Neural progenitor cell (in vitro differentiated cells): Measurements from ENCODE around the gene PCDHGB4. TPM values are rescaled to one million over a fixed set of nuclear protein-coding genes. Genes with fewer than 3 reads are reported as not detected.

ENCODE experiments used
- DNase-seq: peaks from one replicate; pipeline ENCODE4 v3.0.0-alpha.2; 2016; ENCODE audit warnings: low spot score
- H2AFZ ChIP-seq: fragments of 200-600 bp; sonication (generic); replicated peaks from 2 replicates; pipeline ENCODE4 v1.6.1; 2016; ENCODE audit warnings: antibody characterized with exemption
- H3F3A ChIP-seq: fragments of 200-600 bp; sonication (generic); 2 replicates; pipeline ENCODE4 v1.6.1; 2016; ENCODE audit warnings: antibody characterized with exemption, low read depth
- H3K27ac ChIP-seq: fragments of 200-600 bp; sonication (generic); 2 replicates; pipeline ENCODE4 v1.5.1; 2016; ENCODE audit warnings: mild to moderate bottlenecking
- H3K27me3 ChIP-seq: fragments of 200-600 bp; sonication (generic); 2 replicates; pipeline ENCODE4 v1.6.1; 2016; ENCODE audit warnings: mild to moderate bottlenecking, moderate library complexity
- H3K36me3 ChIP-seq: fragments of 200-600 bp; sonication (generic); 2 replicates; pipeline ENCODE4 v1.5.1; 2016
- H3K4me1 ChIP-seq: fragments of 200-600 bp; sonication (generic); 2 replicates; pipeline ENCODE4 v1.6.1; 2016; ENCODE audit warnings: mixed run types
- H3K4me2 ChIP-seq: fragments of 200-600 bp; sonication (generic); 2 replicates; pipeline ENCODE4 v1.6.1; 2016
- H3K4me3 ChIP-seq: fragments of 200-600 bp; sonication (generic); 2 replicates; pipeline ENCODE4 v1.5.1; 2016
- H3K79me2 ChIP-seq: fragments of 200-600 bp; sonication (generic); 2 replicates; pipeline ENCODE4 v1.6.1; 2016; ENCODE audit warnings: low read depth
- H3K9ac ChIP-seq: fragments of 200-600 bp; sonication (generic); 2 replicates; pipeline ENCODE4 v1.6.1; 2016
- H3K9me3 ChIP-seq: fragments of 200-600 bp; sonication (generic); 2 replicates; pipeline ENCODE4 v1.5.1; 2016; ENCODE audit warnings: low read depth
- H4K20me1 ChIP-seq: fragments of 200-600 bp; sonication (generic); 2 replicates; pipeline ENCODE4 v1.6.1; 2016; ENCODE audit warnings: low read depth
- H3K27ac Mint-ChIP-seq: 3 replicates; pipeline ENCODE4 v1.8.0; 2021; ENCODE audit warnings: mixed read lengths
- H3K27me3 Mint-ChIP-seq: 2 replicates; pipeline ENCODE4 v1.8.0; 2022; ENCODE audit warnings: low read depth, mild to moderate bottlenecking, inconsistent platforms, moderate library complexity, mixed read lengths; ENCODE audit not compliant: insufficient read depth
- H3K36me3 Mint-ChIP-seq: 3 replicates; pipeline ENCODE4 v1.8.0; 2021; ENCODE audit warnings: mixed read lengths
- H3K4me1 Mint-ChIP-seq: 3 replicates; pipeline ENCODE4 v1.8.0; 2021; ENCODE audit warnings: mixed read lengths
- H3K4me3 Mint-ChIP-seq: 3 replicates; pipeline ENCODE4 v1.8.0; 2021; ENCODE audit warnings: mild to moderate bottlenecking, moderate library complexity, mixed read lengths
- H3K9me3 Mint-ChIP-seq: 3 replicates; pipeline ENCODE4 v1.8.0; 2020; ENCODE audit warnings: mixed read lengths
- CTCF ChIP-seq: fragments of 200-600 bp; sonication (generic); IDR thresholded peaks from 2 replicates; pipeline ENCODE4 v1.5.1; 2017; ENCODE audit warnings: antibody characterized with exemption, mild to moderate bottlenecking
- EZH2 ChIP-seq: fragments of 200-600 bp; sonication (generic); IDR thresholded peaks from 2 replicates; pipeline ENCODE4 v1.6.1; 2017; ENCODE audit warnings: antibody characterized with exemption, mild to moderate bottlenecking, moderate library complexity
- EZH2phosphoT487 ChIP-seq: fragments of 200-600 bp; sonication (generic); IDR thresholded peaks from 2 replicates; pipeline ENCODE4 v1.6.1; 2017; ENCODE audit warnings: antibody characterized with exemption
- total RNA-seq: library from RNA; depleted of rRNA; stranded (reverse); fragments of >200 nt; gene quantifications from 2 replicates; pipeline ENCODE4 v1.2.3, GENCODE V29; 2015; ENCODE audit warnings: low replicate concordance

Gene PCDHGB4
- total RNA-seq, 1 donor from 2014 or later: 10.4 TPM

DNA sequence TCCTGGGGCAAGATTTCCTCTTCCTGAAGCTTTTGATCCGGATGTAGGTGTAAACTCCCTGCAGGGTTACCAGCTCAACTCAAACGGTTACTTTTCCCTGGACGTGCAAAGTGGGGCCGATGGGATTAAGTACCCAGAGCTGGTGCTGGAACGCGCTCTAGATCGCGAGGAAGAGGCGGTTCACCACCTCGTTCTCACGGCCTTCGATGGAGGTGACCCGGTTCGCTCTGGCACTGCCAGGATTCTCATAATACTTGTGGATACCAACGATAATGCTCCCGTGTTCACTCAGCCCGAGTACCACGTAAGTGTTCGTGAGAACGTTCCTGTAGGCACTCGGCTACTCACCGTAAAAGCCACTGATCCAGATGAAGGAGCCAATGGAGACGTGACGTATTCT lies 31.9 kb upstream of the PCDHGB4 start:
- no peaks in the 10 kb centered on the region for H3F3A ChIP-seq
- H3K36me3 Mint-ChIP-seq: peaks cover 7% of the 10 kb centered on the region

GRCh38 chr5:141356133-141356532 lies 31.4 kb upstream of the PCDHGB4 start:
- H3K4me1 ChIP-seq: no peaks in the 10 kb centered on the region
- H3K36me3 ChIP-seq: no peaks in the 10 kb centered on the region
- H3K36me3 Mint-ChIP-seq: peaks cover 7% of the 10 kb centered on the region
- H3K27ac Mint-ChIP-seq: no peak overlapping the region
- H3K9me3 ChIP-seq: peaks cover 17% of the 10 kb centered on the region
- H3K9me3 Mint-ChIP-seq: peaks cover 60% of the 10 kb centered on the region
- peaks cover 2% of the 10 kb centered on the region for H3K27me3 Mint-ChIP-seq
- no peak overlapping the region for H3K27ac ChIP-seq
- H3K79me2 ChIP-seq: no peaks in the 10 kb centered on the region
- no peaks in the 10 kb centered on the region for H4K20me1 ChIP-seq
- H3F3A ChIP-seq: no peaks in the 10 kb centered on the region
- no peaks in the 10 kb centered on the region for H3K4me1 Mint-ChIP-seq
- no peak overlapping the region for H3K4me3 Mint-ChIP-seq
- H3K27me3 ChIP-seq: no peaks in the 10 kb centered on the region
- H3K9ac ChIP-seq: no peak overlapping the region
- H3K4me2 ChIP-seq: no peak overlapping the region
- TF ChIP-seq CTCF: no peak
- no peak for TF ChIP-seq EZH2phosphoT487
- no peak for TF ChIP-seq EZH2
- no peak overlapping the region for H2AFZ ChIP-seq
- H3K4me3 ChIP-seq: no peak overlapping the region
- DNase-seq: no peak

More for the DNA sequence above, 31.9 kb upstream of the PCDHGB4 start:
- Histone ChIP-seq H3K79me2 (no peaks in the 10 kb centered on the region), H3K36me3 (no peaks in the 10 kb centered on the region), H3K4me3 (no peak overlapping the region), H3K27me3 (no peaks in the 10 kb centered on the region), H3K9me3 (peaks cover 16% of the 10 kb centered on the region), H2AFZ (no peak overlapping the region), H3K9ac (no peak overlapping the region), H3K27ac (no peak overlapping the region), H3K4me1 (no peaks in the 10 kb centered on the region), H4K20me1 (no peaks in the 10 kb centered on the region), H3K4me2 (no peak overlapping the region)
- DNase-seq: no peak
- no peak for TF ChIP-seq CTCF
- TF ChIP-seq EZH2: no peak
- no peak for TF ChIP-seq EZH2phosphoT487
- H3K4me1 Mint-ChIP-seq: no peaks in the 10 kb centered on the region
- H3K9me3 Mint-ChIP-seq: peaks cover 60% of the 10 kb centered on the region
- peaks cover 2% of the 10 kb centered on the region for H3K27me3 Mint-ChIP-seq
- H3K4me3 Mint-ChIP-seq: no peak overlapping the region
- H3K27ac Mint-ChIP-seq: no peak overlapping the region

DNA sequence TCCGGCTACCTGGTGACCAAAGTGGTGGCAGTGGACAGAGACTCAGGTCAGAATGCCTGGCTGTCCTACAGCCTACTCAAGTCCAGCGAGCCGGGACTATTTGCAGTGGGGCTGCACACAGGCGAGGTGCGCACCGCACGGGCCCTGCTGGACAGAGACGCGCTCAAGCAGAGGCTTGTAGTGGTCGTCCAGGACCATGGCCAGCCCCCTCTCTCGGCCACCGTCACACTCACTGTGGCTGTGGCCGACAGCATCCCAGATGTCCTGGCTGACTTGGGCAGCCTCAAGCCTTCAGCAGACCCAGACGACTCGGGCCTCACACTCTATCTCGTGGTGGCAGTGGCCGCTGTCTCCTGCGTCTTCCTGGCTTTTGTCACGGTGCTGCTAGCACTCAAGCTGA lies 30.5 kb upstream of the PCDHGB4 start:
- Histone ChIP-seq H3K9ac (no peak overlapping the region), H3K36me3 (no peaks in the 10 kb centered on the region), H3K27ac (no peak overlapping the region), H3K4me2 (no peak overlapping the region), H3K4me3 (no peak overlapping the region), H4K20me1 (no peaks in the 10 kb centered on the region), H3K27me3 (no peaks in the 10 kb centered on the region), H3K9me3 (peaks cover 13% of the 10 kb centered on the region), H2AFZ (no peak overlapping the region), H3K4me1 (no peaks in the 10 kb centered on the region), H3K79me2 (no peaks in the 10 kb centered on the region), H3F3A (no peaks in the 10 kb centered on the region)
- H3K9me3 Mint-ChIP-seq: peaks cover 61% of the 10 kb centered on the region
- TF ChIP-seq EZH2 (no peak), CTCF (no peak), EZH2phosphoT487 (no peak)
- DNase-seq: no peak
- H3K4me3 Mint-ChIP-seq: no peak overlapping the region
- no peaks in the 10 kb centered on the region for H3K4me1 Mint-ChIP-seq
- peaks cover 2% of the 10 kb centered on the region for H3K27me3 Mint-ChIP-seq
- no peak overlapping the region for H3K27ac Mint-ChIP-seq
- H3K36me3 Mint-ChIP-seq: peaks cover 7% of the 10 kb centered on the region
